ENCODE data around the gene PRR23B.

DNA sequence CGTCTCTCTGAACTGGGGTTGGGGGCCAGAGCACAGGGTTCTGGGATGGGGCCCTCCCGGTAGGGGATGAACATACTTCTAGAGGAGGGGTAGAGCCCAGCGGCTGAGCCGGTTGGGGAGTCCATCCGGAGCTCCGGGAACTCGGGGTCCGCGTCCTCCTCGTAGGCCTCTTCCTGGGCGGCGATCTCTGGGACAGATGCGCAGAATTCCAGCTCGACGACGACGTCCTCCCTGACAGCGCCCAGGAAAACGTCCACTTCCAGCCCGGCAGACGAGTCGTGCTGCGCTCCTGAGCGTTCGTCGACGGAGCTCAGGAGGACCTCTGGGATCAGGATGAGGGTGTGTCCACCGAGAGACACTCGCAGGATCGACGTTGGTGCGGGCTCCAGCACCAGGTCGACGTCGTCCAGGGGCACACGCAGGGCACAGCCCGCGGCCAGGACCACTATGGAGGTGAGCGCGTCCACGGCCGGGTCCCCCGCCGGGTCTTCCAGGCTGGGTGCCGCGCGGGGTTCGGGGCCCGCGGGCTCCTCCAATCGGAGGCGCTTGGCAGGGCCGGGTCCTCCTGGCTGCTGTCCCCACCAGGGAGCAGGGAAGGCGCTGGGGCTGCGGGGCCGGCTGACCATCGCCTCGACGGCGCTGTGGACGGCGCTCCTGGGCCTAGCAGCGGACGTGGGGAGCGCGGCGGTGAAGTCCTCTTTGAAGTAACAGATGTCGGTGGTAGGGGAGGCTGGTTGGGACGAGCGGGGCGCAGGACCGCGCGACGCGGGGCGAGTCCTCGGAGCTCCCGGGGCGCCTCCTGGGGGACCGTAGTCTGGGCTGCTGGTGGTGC is 474 bp downstream of the PRR23B start:
- TF ChIP-seq, protein P1, sequence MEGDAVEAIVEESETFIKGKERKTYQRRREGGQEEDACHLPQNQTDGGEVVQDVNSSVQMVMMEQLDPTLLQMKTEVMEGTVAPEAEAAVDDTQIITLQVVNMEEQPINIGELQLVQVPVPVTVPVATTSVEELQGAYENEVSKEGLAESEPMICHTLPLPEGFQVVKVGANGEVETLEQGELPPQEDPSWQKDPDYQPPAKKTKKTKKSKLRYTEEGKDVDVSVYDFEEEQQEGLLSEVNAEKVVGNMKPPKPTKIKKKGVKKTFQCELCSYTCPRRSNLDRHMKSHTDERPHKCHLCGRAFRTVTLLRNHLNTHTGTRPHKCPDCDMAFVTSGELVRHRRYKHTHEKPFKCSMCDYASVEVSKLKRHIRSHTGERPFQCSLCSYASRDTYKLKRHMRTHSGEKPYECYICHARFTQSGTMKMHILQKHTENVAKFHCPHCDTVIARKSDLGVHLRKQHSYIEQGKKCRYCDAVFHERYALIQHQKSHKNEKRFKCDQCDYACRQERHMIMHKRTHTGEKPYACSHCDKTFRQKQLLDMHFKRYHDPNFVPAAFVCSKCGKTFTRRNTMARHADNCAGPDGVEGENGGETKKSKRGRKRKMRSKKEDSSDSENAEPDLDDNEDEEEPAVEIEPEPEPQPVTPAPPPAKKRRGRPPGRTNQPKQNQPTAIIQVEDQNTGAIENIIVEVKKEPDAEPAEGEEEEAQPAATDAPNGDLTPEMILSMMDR (IDR thresholded peaks at IDR 0.05; ENCODE audit: low read length) = no peak
- no peak for TF ChIP-seq EZH2 (IDR thresholded peaks at IDR 0.05; ENCODE audit: borderline replicate concordance, low read length)
